Brain pericyte (primary cell): Measurements from ENCODE around the gene DDX39B.
"Not testable (repeated sequence)": the region's sequence is repeated elsewhere in the genome, so short reads cannot be mapped to it uniquely, and the experiment has no call there.

Experiments
- DNase-seq: peaks from one replicate; pipeline ENCODE4 v3.0.0-alpha.2; 2012; ENCODE audit warnings: low read depth, low spot score

Gene DDX39B

DNA sequence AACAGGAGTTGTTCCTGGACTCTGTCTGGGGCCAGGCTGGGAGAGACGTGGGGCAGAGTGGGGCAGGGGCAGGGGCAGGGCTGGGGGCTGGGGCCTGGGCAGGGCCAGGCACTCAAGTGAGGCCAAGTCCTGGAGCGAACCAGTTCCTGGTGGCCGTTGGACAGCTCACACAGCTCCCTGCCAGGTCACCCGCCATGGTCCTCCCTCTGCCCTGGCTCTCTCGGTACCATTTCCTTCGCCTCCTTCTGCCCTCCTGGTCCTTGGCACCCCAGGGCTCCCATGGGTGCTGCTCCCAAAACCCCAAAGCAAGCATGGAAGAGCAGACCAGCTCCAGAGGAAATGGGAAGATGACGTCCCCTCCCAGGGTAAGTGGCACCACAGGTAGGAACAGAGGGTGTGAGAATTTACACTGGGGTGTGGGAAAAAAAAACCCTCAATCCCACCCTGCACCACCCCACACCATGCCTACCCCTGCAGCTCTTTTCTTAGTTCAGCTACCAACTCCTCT lies 12.9 kb downstream of the DDX39B start, which contains the start of gene MCCD1:
TSS of gene MCCD1 (plus strand) at position 142 of the 508 bp plus-strand sequence. CDS start at position 195, 53 bp downstream.
- DNase-seq, result no peak

DNA sequence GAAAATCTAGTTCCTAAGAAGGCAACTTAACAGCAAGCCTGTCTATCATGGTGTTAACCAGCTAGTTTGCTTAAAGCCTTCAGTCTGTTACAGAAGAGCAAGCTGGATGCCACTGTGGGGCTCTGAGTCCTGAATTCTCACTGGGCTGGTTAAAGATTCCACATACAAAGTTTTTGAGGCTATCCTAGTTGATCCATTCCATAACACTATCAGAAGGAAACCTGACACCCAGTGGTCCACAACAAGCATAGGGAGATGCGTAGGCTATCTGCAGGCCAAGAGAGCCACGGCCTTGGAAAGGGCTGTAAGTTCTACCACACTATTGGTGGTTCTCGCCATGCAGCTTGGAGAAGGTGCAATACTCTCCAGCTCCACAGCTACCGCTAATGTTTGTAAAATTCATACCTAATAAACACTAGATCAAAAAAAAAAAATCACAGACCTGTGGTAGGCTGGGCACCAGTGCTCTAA lies 13.5 kb downstream of the DDX39B start:
- no peak for DNase-seq

DNA sequence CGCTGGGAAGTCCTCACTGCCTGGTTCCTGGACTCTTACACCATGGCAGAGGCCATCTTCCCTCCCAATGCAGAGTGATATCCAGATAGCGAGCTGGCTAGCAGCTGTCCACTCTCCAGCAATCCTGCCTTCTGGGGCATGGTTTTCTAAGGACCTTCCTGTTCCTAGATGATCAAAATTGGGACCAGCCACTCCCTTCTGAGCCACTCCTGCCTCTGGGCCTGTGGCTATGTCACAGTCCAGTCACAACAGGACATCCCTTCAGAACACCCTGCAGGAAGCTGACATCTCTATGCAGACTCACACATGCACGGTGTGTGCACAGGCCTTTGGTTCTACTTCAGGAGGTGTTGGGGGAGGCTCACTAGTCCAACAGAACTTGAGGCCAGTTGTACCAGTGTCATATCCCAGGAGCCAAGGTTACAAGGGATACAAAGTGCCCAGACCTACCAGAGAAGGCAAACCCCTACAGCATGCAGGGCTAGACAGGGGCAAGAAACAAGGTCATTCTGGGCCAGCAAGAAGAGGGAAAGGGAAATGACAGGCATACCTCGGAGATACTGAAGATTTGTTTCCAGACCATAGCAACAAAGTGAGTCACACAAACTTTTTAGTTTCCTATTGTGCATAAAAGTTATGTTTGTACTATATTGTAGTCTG lies 15.7 kb downstream of the DDX39B start:
- no peak for DNase-seq

DNA sequence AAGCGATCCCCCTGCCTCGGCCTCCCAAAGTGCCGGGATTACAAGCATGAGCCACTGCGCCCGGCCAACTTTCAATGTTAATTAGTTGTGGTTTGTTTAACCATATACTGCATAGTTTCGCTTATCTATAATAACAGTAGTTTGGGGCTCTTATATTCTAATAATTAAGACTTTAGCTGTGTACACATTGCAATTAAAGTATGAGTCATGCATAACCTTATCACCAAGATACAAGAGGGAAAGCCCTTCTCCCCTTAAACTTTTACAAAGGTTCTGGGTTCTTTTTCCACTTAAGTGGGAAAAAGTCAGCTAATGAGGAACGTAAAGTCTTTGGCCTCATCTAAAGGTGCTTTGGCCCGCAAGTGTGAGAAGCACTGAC lies 16.3 kb downstream of the DDX39B start:
- DNase-seq, result no peak

DNA sequence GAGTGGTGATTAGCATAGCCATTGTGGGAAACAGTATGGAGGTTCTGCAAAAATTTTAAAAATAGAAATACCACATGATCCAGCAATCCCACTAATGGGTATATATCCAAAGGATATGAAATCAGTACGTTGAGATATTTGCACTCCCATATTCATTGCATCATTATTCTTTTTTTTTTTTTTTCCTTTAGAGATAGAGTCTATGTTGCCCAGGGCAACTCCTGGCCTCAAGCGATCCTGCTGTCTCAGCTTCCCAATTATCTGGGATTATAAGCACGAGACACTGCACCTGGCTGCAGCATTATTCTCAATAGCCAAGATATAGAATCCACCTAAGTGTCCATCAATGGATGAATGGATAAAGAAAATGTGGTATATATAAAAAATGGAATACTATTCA lies 20.0 kb downstream of the DDX39B start:
- DNase-seq, result no peak

DNA sequence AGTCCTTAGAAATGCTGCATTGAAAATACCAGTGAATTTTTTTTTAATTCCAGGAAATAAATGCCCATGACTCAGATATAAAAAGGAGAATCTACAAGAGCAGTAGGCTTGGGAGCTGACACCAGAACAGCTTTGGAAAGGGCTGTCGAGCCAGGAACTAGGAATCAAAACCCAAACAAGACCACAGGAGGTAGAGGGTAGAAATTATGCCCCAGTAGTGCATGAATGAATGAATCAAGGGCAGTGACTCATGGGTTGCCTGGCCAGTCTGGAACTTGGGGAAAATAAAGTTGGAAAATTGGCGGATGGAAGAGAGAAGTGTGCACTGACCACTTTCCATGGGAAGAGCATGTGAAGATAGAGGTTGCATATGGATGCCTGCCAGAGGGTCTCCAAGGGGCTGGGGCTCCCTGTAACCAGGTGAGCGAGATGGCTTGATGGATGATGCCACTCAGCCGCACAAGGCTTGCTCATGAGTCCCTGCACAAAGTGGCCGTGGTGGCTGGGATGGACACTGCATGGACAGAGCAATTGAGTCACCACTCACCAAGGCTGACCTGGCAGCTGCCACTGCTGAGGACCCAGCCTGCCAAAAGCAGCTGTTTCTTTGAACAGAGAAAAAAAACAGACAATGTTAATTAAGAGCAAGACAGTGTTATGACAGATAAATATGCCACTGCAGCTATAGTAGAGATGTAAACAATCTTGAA lies 28.2 kb downstream of the DDX39B start:
- DNase-seq, result no peak

DNA sequence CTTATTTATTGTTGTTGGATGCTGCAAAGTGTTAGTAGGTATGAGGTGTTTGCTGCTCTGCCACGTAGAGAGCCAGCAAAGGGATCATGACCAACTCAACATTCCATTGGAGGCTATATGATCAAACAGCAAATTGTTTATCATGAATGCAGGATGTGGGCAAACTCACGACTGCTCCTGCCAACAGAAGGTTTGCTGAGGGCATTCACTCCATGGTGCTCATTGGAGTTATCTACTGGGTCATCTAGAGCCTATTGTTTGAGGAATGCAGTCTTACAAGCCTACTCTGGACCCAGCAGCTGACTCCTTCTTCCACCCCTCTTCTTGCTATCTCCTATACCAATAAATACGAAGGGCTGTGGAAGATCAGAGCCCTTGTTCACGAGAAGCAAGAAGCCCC lies 31.8 kb downstream of the DDX39B start:
- DNase-seq, result no peak

DNA sequence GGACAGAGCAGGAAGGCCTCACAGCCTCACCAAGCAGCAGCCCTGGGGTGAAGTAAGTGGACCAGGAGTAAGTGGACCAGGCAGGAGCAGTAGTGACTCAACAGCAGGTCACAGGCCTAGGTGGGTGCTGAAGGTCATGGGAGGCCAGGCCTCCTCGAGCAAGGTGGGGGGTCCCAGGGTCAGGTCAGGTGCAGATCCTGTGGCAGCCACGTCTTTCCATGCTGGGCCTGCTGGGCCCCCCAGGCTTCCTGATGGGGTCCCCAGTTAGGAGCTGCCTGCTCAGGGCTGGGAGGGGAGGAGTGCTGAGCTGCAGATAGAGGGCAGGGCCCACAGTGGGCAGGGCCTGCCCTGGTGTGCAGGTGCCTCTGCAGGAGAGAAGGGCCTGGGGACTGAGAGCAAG lies 32.8 kb downstream of the DDX39B start:
- DNase-seq, result not testable (repeated sequence)

DNA sequence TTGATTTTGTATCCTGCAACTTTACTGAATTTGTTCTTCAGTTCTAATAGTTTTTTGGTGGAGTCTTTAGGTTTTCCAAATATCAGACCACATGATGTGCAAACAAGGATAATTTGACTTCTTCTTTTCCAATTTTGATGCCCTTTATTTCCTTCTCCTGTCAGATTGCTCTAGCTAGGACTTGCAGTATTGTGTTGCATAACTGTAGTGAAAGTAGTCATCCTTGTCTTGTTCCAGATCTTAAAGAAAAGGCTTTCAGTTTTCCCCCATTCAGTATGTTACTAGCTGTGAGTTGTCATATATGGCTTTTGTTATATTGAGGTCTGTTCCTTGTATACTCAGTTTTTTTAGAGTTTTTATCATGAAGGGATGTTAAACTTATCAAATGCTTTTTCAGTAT lies 39.2 kb downstream of the DDX39B start:
- DNase-seq, result no peak

DNA sequence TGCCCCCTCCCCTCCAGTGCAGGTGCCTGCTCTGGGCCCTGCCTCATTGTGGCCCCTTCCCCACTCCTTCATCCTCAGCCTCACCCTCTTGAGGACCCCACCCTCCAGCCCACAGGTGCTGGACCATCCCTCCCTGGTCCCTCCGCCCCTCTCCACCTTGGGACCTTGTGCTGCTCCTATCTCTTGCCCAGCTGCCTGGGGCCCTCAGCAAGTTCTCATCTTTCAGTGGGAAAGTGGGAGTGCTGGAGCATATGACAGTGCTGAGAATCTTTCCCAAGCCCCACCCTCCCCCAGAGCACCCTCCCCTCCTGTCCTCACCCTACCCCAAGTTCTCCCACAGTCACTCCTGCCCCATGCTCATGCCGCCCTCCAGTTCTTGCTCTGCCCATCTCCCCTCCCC lies 42.2 kb downstream of the DDX39B start:
- not testable (repeated sequence) for DNase-seq

DNA sequence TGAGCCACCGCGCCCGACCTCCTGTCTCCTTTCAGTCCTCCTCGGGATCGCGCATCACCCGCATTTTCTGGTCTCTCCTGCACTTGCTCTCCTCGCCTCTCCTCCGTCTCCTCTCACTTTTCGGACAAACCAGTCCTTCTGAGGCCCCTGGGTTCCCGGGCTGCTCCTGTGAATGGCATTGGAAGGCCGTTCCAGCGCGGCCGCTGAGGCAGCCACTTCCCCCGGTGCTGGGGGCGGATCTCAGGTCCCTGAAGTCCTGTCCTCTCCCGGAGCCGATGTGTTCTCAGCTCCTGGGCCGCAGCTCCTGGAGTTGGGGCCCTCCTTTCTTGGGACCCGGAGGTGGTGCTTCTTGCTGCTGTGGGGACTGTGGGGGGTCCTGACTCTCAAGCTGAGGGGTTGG lies 43.1 kb downstream of the DDX39B start:
- DNase-seq, result no peak

DNA sequence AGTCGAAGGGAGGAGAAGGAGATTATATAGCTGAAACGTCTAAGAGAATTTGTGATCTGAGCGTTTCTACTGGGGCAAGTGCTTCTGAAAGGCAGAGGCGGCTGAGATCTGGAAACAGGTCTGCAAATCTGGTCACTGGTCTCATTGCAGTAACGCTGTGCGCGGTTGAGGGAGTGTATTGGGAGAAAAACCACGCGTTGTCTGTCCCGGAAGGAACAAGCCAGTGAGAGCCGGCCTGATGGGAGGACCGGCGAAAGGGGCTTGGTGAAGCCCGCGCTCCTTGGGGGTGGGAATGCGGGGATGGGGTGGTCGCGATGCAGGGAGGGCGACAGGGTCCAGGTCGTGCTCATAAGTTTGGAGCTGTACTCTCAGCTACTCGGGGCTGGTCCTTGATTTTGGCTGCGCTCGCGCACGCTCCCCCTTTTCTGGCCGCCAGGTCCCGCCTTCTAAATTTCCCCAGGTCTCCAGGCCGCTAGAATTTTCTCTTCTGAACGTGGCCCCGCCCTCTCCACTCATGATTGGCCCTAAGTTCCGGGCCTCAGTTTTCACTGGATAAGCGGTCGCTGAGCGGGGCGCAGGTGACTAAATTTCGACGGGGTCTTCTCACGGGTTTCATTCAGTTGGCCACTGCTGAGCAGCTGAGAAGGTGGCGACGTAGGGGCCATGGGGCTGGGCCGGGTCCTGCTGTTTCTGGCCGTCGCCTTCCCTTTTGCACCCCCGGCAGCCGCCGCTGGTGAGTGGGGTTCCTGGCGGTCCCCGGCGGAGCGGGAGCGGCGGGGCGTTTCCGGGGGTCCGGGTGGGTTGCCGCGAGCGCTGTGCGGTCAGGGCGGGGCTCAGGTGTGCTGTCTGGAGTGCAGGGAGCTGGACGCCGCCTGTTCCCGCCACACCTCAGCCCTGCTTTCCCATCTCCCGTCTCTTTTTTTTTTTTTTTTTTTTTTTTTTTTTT lies 44.0 kb downstream of the DDX39B start, which contains the start of gene MICB:
TSS of gene MICB (plus strand) at position 615 of the 946 bp plus-strand sequence. CDS start at position 664, 49 bp downstream.
- no peak for DNase-seq

DNA sequence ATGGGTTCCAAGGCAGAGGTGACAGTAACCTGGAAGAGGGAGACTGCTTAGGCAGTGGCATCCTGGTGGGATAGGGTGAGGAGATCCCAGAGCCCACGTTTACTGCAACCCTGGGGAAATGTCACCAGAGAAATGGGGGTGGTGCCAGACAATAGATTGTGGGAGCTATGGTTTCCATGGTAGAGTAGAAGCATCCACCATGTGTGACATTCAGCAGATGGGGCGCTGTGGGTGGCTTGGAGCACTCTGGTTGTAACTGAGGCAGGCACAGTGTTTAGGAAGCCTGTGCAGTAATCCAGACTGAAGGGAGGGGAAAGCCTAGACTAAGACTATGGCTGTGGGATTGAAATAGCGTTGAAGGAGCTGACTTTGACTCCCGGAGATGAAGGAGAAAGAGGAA lies 45.0 kb downstream of the DDX39B start:
- DNase-seq, result not testable (repeated sequence)

DNA sequence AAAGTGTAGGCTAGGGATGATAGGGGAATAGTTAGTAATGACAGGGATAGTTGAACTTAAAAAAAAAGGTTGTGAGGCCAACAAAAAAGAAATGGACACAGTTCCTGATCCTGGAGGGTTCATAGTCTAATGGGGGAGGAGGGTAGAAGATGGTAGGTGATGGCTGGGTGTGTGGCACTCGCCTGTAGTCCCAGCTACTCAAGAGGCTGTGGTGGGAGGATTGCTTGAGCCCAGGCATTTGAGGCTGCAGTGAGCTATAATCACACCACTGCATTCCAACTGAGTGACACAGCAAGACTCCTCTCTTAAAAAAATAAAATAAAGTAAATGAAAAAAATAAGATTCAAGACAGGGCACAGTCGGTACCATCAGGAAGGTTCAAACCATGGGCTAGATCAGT lies 46.2 kb downstream of the DDX39B start:
- no peak for DNase-seq

DNA sequence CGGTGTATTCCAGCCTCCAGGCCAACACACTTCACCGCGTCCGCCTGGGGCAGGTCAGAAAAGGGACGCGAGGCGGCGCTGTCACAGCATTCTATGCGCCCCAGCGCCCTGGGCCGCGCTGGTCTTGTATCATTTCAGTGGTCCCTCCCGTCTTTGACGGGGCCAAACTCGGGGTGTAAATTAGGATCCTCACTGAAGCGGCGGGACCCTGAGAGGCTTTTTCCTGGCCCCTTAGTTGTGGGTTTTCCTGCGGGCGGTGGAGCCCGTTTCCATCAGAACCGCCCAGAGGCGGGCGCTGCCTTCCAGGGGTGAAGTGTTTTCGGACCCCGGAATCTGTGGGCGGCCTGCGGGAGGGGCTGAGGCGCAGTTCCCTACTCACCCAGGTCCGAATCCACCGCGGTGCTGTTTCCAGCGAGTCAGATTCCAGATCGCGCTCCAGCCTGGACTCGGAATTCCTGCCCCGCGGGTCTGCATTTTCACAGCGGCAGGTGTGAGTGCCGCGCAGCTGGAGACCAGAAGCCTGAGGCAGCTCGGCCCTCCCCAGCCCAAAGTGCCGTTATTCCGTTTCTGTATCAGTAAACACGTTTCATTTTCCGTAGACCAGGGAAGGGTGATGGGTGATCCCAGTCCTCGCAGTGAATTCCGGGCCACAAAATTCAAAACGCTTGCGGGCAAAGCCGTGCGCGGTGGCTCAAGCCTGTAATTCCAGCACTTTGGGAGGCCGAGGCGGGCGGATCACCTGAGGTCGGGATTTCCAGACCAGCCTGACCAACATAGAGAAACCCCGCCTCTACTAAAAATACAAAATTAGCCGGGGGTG lies 47.7 kb downstream of the DDX39B start:
- DNase-seq, result no peak

DNA sequence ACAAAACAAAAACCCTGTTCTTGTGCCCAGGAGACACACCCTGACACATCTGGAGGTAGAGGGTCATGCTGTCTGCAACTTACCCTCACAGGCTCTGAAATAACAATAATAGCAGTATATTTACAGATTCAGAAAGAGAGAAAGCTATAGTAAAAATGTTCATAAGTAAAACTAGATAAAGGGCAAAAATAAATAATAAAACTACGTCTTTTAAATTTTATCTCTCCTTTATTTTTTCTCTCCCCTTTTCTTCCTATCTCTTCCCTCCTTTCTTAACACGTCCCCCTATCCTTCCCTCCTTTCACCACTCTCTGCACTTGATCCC lies 48.3 kb downstream of the DDX39B start:
- not testable (repeated sequence) for DNase-seq

DNA sequence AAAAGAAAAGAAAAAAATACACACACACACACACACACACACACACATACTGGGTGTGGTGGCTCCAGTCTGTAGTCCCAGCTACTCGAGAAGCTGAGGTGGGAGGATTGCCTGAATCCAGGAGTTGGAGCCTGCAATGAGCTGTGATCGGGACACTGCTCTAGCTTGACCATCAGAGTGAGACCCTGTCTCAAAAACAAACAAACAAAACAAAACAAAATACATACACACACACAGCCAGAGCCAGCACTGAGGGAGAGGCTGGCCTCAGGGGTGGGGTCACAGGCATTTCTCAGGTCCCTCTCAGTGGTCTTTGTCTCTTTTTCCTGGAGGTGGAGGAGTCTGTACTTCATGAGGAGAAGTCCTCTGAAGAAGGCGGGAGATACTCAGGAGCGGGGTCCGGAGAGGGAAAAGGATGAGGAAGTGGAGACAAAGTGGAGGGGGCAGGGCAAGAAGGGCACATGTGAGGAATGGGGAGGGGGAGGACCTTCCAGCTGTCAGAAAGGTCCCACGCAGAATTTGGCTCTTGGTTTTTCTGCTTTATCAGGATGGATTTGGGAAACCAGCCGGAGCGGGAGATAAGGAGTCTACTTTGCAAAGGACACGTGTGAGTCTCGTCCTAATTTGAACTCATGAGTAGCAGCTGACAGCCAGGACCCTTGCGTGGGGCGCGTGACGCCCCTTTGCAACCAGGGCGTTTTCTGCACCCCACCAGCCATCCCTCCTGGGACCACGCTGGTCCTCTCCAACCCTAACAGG lies 51.5 kb downstream of the DDX39B start:
- DNase-seq, result no peak

DNA sequence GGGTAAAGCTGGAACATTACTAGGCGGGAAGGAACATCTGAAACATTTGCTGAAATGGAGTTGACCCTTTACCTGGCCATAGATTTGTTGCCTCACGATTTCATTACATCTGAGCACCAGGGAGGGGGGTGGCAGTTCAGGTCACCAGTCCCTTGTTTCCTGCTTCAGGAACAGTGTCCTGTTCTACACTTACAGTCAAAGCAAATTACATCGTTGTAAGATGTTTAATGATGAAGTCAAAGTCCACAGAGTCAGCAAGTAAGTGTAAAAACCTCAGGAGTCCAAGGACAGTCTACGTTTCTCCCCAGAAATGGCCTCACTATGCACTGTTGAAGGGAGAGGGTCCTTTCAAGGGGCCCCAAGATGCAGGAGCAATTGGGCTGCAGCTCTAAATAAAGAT lies 52.7 kb downstream of the DDX39B start:
- DNase-seq, result no peak

DNA sequence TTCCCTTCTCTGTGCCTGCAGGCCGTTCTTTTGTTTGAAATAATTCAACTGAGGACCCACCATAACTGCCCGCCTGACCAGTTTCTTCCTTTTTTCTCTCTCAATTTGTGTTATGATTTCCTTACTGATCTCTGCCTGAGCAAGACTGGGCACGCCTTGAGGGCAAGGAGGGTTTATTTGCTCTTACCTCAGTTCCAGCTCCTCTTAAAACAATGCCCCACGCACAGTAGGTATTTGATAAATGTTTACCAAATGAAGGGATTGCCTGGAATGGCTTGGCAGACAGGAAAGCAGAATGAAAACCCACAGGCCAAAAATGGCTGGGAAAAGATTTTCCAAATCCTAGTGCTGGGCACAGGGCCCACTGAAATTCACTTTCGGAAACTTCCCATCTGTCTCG lies 54.1 kb downstream of the DDX39B start:
- DNase-seq, result not testable (repeated sequence)
